HuH-7.5 (cell line): ENCODE measurements around the gene CBLN3.

Experiments used
- DNase-seq: peaks from one replicate; pipeline ENCODE4 v3.0.0; 2011; ENCODE audit warnings: low spot score

Gene CBLN3

DNA sequence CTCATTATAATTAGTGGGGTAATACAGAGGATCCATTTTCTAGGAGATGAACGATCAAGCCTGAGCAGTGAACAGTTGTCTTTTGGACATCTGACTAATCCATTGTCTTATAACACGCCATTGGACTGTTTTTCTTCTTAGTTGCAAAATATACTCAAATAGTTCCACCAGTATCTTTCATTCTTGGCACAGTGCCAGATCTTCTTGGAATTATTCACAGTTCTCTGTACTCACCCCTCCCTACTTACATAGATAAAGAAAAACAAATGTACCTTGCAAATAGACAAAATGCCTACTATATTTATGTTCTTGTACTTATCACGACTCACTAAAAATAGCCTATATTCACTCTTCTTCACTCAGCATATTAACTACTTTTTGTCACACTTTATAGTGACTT is 3.8 kb downstream of the CBLN3 start:
- DNase-seq, result no peak

DNA sequence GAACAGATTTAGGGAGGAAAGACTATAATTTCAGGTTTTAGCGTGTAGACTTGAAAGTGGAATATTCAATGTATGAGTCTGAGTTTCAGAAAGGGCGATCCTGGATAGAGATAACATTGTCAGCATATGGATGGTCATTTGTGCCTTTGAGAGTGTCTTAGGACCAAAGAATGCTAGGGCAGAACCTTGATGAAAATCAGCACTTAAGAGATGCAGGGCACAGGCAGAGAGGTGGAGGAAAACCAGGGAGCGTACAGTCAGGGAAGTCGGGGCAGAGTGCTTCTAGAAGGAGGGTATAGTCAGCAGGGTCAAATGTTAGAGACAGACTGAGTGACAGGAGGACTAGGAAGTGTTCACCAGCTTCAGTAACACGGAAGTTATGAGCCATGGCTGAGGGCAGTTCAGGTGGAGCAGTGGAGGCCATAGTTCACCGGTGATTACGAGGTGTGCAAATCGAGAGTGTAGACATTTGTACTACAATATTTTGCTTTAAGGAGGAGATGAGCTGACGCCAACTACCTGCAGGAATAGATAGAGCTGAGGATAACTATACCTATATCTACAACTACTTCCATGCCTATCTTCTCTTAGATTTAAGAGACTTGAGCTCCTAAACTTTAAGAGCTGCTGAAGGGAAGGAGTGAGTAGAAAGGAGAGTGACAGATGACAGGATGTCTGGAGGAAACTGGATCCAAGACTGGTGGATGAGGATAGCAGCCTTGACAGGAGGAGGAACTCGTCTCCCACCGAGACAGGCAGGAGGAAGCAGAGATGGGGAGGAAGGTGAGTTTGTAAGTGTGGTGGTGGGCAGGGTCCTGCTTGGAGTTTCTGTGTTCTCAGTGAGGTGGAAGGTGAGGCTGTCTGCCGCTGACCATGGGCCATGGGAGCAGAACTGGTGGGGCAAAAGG is 6.5 kb downstream of the CBLN3 start:
- no peak for DNase-seq

- no peak for DNase-seq
Measured at GRCh38 chr14:24422261-24422660, 7.2 kb downstream of the CBLN3 start.

DNA sequence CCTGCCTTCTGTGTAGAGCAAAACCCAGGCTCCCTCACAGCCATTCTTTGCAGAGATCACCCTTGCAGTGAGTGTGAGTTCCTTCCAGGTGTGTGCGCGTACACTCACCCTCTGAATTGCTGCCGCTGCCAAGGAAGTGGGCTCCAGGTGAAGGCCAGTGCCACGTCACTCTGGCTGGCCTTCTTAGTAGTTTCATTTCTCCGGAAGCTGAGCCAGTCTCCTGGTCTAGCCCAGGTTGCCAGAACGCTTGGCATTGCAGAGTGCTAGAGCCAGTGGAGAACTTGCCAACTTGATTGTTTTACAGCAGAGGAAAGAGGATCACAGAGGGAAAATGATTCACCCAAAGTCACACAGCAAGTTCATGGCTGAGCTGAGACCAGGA is 11.0 kb downstream of the CBLN3 start:
- no peak for DNase-seq

- DNase-seq, result no peak
Measured at GRCh38 chr14:24417832-24418491, 11.5 kb downstream of the CBLN3 start.

- no peak for DNase-seq
Measured at GRCh38 chr14:24416932-24417619, 12.4 kb downstream of the CBLN3 start.

DNA sequence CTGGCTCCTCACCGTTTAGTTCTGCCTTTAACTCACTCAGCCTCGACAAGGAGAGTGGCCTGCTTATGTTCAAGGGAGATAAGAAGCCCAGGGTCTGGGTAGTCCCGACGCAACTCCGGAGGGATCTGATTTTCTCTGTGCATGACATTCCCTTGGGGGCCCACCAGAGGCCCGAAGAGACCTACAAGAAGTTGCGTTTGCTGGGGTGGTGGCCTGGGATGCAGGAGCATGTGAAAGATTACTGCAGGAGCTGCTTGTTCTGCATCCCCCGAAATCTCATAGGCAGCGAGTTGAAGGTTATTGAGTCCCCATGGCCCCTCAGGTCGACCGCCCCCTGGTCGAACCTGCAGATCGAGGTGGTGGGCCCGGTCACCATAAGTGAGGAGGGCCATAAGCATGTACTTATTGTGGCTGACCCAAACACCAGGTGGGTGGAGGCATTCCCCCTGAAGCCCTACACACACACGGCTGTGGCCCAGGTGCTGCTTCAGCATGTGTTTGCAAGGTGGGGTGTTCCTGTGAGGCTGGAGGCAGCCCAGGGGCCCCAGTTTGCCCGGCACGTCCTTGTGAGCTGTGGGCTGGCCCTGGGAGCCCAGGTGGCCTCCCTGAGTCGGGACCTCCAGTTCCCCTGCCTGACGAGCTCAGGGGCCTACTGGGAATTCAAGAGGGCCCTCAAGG is 13.1 kb downstream of the CBLN3 start:
- DNase-seq, result no peak

DNA sequence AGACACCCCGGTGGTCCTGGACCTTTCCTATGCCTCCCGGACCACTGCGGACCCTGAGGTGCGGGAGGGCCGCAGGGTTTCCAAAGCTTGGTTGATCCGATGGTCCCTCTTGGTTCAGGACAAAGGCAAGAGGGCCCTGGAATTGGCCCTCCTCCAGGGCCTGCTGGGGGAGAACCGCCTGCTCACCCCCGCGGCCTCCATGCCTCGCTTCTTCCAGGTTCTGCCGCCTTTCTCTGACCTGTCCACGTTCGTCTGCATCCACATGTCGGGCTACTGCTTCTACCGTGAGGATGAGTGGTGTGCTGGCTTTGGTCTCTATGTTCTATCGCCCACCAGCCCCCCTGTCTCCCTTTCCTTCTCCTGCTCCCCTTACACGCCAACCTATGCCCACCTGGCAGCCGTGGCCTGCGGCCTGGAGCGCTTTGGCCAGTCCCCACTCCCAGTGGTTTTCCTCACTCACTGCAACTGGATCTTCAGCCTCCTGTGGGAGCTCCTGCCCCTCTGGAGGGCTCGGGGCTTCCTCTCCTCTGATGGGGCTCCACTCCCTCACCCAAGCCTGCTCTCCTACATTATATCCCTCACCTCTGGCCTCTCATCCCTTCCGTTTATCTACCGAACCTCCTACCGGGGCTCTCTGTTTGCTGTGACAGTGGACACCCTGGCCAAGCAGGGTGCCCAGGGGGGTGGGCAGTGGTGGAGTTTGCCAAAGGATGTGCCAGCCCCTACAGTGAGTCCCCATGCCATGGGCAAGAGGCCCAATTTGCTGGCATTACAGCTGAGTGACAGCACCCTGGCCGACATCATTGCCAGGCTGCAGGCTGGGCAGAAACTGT is 13.8 kb downstream of the CBLN3 start:
- DNase-seq, result no peak

DNA sequence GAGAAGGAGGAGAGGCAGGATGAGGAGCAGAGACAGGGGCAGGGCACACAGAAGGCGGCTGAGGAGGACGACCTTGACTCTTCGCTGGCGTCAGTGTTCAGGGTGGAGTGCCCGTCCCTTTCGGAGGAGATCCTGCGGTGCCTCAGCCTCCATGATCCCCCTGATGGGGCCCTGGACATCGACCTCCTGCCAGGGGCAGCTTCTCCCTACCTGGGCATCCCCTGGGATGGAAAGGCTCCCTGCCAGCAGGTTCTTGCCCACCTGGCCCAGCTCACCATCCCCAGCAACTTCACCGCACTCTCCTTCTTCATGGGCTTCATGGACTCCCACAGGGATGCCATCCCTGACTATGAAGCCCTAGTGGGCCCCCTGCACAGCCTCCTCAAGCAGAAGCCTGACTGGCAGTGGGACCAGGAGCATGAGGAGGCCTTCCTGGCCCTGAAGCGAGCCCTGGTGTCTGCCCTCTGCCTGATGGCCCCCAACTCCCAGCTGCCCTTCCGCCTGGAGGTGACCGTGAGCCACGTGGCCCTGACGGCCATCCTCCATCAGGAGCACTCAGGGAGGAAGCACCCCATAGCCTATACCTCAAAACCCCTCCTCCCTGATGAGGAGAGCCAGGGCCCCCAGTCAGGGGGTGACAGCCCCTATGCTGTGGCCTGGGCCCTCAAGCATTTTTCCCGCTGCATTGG is 14.6 kb downstream of the CBLN3 start:
- no peak for DNase-seq

GRCh38 chr14:24414077-24414476 is 15.4 kb downstream of the CBLN3 start:
- no peak for DNase-seq

GRCh38 chr14:24411443-24412389 is 17.8 kb downstream of the CBLN3 start:
- DNase-seq, result peak; percentile 70

- DNase-seq, result no peak
Measured at GRCh38 chr14:24409956-24410355, 19.5 kb downstream of the CBLN3 start.

GRCh38 chr14:24409192-24409591 is 20.3 kb downstream of the CBLN3 start:
- DNase-seq, result no peak

- no peak for DNase-seq
Measured at GRCh38 chr14:24408764-24409163, 20.7 kb downstream of the CBLN3 start.

GRCh38 chr14:24407608-24408325 is 21.7 kb downstream of the CBLN3 start:
- no peak for DNase-seq

GRCh38 chr14:24406416-24406815 is 23.1 kb downstream of the CBLN3 start:
- DNase-seq, result no peak

- DNase-seq, result no peak
Measured at GRCh38 chr14:24404814-24405213, 24.7 kb downstream of the CBLN3 start.

GRCh38 chr14:24403294-24403998 is 26.0 kb downstream of the CBLN3 start:
- no peak for DNase-seq
